Endodermal cell (in vitro differentiated cells): Measurements from ENCODE around the gene AKTIP. TPM values are rescaled to one million over a fixed set of nuclear protein-coding genes. Genes with fewer than 3 reads are reported as not detected.

Source experiments
- DNase-seq: peaks from one replicate; pipeline ENCODE4 v3.0.0-alpha.2; 2017
- H3K27ac ChIP-seq: 2 replicates; pipeline ENCODE4 v1.5.1; 2013; ENCODE audit warnings: mild to moderate bottlenecking, low read depth, low read length, moderate library complexity
- H3K27me3 ChIP-seq: 2 replicates; pipeline ENCODE4 v1.6.1; 2013; ENCODE audit warnings: mild to moderate bottlenecking, low read length, moderate library complexity; ENCODE audit not compliant: insufficient read depth, control insufficient read depth, poor library complexity, severe bottlenecking
- H3K36me3 ChIP-seq: 2 replicates; pipeline ENCODE4 v1.7.0; 2013; ENCODE audit warnings: mild to moderate bottlenecking, low read length, moderate library complexity; ENCODE audit not compliant: control insufficient read depth, insufficient read depth
- H3K4me1 ChIP-seq: one replicate; pipeline ENCODE4 v1.7.0; 2013; ENCODE audit warnings: low read length; ENCODE audit not compliant: control insufficient read depth, insufficient read depth
- H3K4me3 ChIP-seq: 2 replicates; pipeline ENCODE4 v1.5.1; 2013; ENCODE audit warnings: mild to moderate bottlenecking, low read length, moderate library complexity
- H3K9ac ChIP-seq: 2 replicates; pipeline ENCODE4 v1.6.1; 2013; ENCODE audit warnings: mild to moderate bottlenecking, low read length, moderate library complexity; ENCODE audit not compliant: poor library complexity, severe bottlenecking; ENCODE audit errors: extremely low read depth
- H3K9me3 ChIP-seq: 2 replicates; pipeline ENCODE4 v1.6.1; 2013; ENCODE audit warnings: mild to moderate bottlenecking, low read length, moderate library complexity; ENCODE audit not compliant: control insufficient read depth
- H3K27ac Mint-ChIP-seq: 2 replicates; pipeline ENCODE4 v1.8.0; 2020; ENCODE audit warnings: mixed read lengths
- H3K27me3 Mint-ChIP-seq: 2 replicates; pipeline ENCODE4 v1.8.0; 2021; ENCODE audit warnings: mild to moderate bottlenecking, mixed read lengths; ENCODE audit not compliant: insufficient read depth
- H3K36me3 Mint-ChIP-seq: 2 replicates; pipeline ENCODE4 v1.8.0; 2020; ENCODE audit warnings: low read depth, mixed read lengths
- H3K4me1 Mint-ChIP-seq: 2 replicates; pipeline ENCODE4 v1.8.0; 2020; ENCODE audit warnings: mixed read lengths
- H3K4me3 Mint-ChIP-seq: 2 replicates; pipeline ENCODE4 v1.8.0; 2020; ENCODE audit warnings: mild to moderate bottlenecking, moderate library complexity, mixed read lengths
- H3K9me3 Mint-ChIP-seq: 2 replicates; pipeline ENCODE4 v1.8.0; 2020; ENCODE audit warnings: mild to moderate bottlenecking, mixed read lengths
- CTCF ChIP-seq: fragments of 200-600 bp; sonication (generic); conservative IDR thresholded peaks from 2 replicates; pipeline ENCODE4 v1.5.0; 2021; ENCODE audit warnings: antibody characterized with exemption, mild to moderate bottlenecking
- whole genome bisulfite sequencing, 2 experiments: methylation state at CpG; one replicate each; pipeline versions ENCODE4 v1.1.5 to v1.1.7; 2013; ENCODE audit warnings: missing lambda C conversion rate in 2 of 2, mixed read lengths in 1 of 2; ENCODE audit not compliant: insufficient coverage in 1 of 2, insufficient read length in 1 of 2; 5-methylcytosine and 5-hydroxymethylcytosine counted together
- total RNA-seq, 2 donors: library from RNA; stranded (reverse); fragmentation: NEBNext Ultra II Directional in 1 of 2; extraction: Animal tissue kit (Norgen Biotek cat#: 25700) in 1 of 2; gene quantifications; 2 replicates in 1 of 2; 3 replicates in 1 of 2; pipeline ENCODE4 v1.2.1, GENCODE V29; 2021

The AKTIP gene
- total RNA-seq, 2 donors from 2014 or later = 18.3 to 21.3 TPM

- no peaks in the 10 kb centered on the region for H3K4me1 ChIP-seq
- H3K4me3 ChIP-seq = no peak overlapping the region
- no peak for DNase-seq
- no peaks in the 10 kb centered on the region for H3K27me3 ChIP-seq
- Mint-ChIP-seq H3K4me3 (no peak overlapping the region), H3K9me3 (no peaks in the 10 kb centered on the region), H3K4me1 (no peaks in the 10 kb centered on the region), H3K27ac (no peak overlapping the region), H3K27me3 (no peaks in the 10 kb centered on the region), H3K36me3 (peaks cover 60% of the 10 kb centered on the region)
- peaks cover 63% of the 10 kb centered on the region for H3K36me3 ChIP-seq
- H3K9me3 ChIP-seq = no peaks in the 10 kb centered on the region
- H3K27ac ChIP-seq = no peak overlapping the region
- H3K9ac ChIP-seq = no peak overlapping the region
- no peak for TF ChIP-seq CTCF
- WGBS, 2 experiments = 93% methylated on average over 3 to 5 of the region's 5 CpGs
Measured at GRCh38 chr16:53445534-53445933, 57.5 kb downstream of the AKTIP start.

Other genes starting within 250 kb of the AKTIP start
- 10 to 100 TPM; 34.9 to 46.0 TPM for gene RBL2, start 68.7 kb downstream of the AKTIP start, total RNA-seq
- 10 to 100 TPM; 15.9 to 19.8 TPM for gene RPGRIP1L, start 200.7 kb upstream of the AKTIP start, total RNA-seq
- gene FTO, start 200.9 kb upstream of the AKTIP start, total RNA-seq = 100 to 1,000 TPM in 1 of 2 donors, 10 to 100 TPM in 1; 80.3 to 102 TPM